HL-60 (cell line): ENCODE measurements around the gene AMY2B.
A peak's percentile ranks its signal among the peaks of the same experiment; 100 is the strongest.

Experiments
- DNase-seq, 2 experiments: peaks; one replicate each; pipeline ENCODE4 v3.0.0-alpha.2; 2010 to 2020; ENCODE audit warnings: low read depth in 1 of 2, low spot score in 1 of 2
- H3K27ac ChIP-seq: fragments of 250-450 bp; sonication (Bioruptor Pico); replicated peaks from 2 replicates; pipeline ENCODE4 v1.5.1; 2020; ENCODE audit warnings: mild to moderate bottlenecking, moderate library complexity
- H3K27me3 ChIP-seq: fragments of 250-450 bp; sonication (Bioruptor Pico); 2 replicates; pipeline ENCODE4 v1.5.1; 2021; ENCODE audit warnings: mild to moderate bottlenecking, moderate library complexity; ENCODE audit not compliant: insufficient read depth, poor library complexity, severe bottlenecking
- H3K4me3 ChIP-seq: replicated peaks from 2 replicates; pipeline ENCODE4 v1.5.1; 2011; ENCODE audit warnings: mild to moderate bottlenecking, control low read depth, low read length; ENCODE audit not compliant: insufficient read depth
- GABPA ChIP-seq: IDR thresholded peaks from 2 replicates; pipeline ENCODE4 v1.6.1; 2012; ENCODE audit warnings: low read depth
- POLR2AphosphoS5 ChIP-seq: IDR thresholded peaks from 2 replicates; pipeline ENCODE4 v1.6.1; 2012; ENCODE audit warnings: low read depth
- SPI1 ChIP-seq: IDR thresholded peaks from 2 replicates; pipeline ENCODE4 v1.6.1; 2012; ENCODE audit warnings: low read depth, mild to moderate bottlenecking, borderline replicate concordance
- TF ChIP-seq, protein P1 (sequence below): IDR thresholded peaks from 2 replicates; pipeline ENCODE4 v1.6.1; 2012; ENCODE audit warnings: low read depth; ENCODE audit not compliant: insufficient replicate concordance
- TF ChIP-seq, protein P2 (sequence below): IDR thresholded peaks from one replicate; pipeline ENCODE4 v1.5.1; 2011; ENCODE audit warnings: low read length, control low read depth, inconsistent platforms; ENCODE audit not compliant: insufficient read depth

AMY2B gene

DNA sequence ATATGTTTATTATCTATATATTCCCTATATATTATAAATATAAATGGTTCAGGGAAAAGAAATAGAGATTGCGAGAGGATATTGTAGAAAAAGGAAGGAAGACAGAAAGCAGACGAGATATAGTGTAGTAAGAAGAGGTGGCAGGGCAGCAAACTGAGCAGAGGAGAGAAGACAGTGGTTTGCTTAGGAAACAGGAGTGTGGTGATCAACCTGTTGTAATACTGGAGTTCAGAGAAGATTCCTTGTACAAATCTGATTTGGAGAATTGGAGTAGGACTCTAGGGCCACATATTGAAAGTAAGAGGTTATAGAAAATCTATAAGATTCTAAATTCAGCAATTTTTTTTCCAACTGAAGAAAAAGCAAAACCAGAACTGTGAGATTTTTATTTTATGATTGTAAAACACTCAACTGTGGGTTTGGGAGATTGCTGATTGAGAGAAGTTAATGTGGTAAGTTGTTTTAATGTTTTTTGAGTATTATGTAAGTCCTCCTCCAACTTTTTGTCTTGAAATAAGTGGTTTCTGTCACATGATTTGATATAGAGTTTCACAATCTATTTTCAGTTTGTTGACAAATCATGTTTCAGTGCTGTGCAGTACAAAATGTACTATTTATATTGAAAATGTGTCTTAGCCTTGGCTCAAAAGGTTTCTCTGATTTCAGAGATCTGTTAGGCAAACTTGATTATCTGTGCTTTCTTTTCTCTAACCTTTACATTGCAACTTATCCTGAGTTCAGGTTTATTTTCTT, 9.6 kb upstream of the AMY2B start:
- no peak overlapping the region for H3K4me3 ChIP-seq
- peak; percentile 64 to 74 for DNase-seq
- no peaks in the 10 kb centered on the region for H3K27me3 ChIP-seq
- TF ChIP-seq, protein P1, sequence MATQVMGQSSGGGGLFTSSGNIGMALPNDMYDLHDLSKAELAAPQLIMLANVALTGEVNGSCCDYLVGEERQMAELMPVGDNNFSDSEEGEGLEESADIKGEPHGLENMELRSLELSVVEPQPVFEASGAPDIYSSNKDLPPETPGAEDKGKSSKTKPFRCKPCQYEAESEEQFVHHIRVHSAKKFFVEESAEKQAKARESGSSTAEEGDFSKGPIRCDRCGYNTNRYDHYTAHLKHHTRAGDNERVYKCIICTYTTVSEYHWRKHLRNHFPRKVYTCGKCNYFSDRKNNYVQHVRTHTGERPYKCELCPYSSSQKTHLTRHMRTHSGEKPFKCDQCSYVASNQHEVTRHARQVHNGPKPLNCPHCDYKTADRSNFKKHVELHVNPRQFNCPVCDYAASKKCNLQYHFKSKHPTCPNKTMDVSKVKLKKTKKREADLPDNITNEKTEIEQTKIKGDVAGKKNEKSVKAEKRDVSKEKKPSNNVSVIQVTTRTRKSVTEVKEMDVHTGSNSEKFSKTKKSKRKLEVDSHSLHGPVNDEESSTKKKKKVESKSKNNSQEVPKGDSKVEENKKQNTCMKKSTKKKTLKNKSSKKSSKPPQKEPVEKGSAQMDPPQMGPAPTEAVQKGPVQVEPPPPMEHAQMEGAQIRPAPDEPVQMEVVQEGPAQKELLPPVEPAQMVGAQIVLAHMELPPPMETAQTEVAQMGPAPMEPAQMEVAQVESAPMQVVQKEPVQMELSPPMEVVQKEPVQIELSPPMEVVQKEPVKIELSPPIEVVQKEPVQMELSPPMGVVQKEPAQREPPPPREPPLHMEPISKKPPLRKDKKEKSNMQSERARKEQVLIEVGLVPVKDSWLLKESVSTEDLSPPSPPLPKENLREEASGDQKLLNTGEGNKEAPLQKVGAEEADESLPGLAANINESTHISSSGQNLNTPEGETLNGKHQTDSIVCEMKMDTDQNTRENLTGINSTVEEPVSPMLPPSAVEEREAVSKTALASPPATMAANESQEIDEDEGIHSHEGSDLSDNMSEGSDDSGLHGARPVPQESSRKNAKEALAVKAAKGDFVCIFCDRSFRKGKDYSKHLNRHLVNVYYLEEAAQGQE: no peak
- TF ChIP-seq GABPA (no peak), SPI1 (no peak), POLR2AphosphoS5 (no peak)
- TF ChIP-seq, protein P2, sequence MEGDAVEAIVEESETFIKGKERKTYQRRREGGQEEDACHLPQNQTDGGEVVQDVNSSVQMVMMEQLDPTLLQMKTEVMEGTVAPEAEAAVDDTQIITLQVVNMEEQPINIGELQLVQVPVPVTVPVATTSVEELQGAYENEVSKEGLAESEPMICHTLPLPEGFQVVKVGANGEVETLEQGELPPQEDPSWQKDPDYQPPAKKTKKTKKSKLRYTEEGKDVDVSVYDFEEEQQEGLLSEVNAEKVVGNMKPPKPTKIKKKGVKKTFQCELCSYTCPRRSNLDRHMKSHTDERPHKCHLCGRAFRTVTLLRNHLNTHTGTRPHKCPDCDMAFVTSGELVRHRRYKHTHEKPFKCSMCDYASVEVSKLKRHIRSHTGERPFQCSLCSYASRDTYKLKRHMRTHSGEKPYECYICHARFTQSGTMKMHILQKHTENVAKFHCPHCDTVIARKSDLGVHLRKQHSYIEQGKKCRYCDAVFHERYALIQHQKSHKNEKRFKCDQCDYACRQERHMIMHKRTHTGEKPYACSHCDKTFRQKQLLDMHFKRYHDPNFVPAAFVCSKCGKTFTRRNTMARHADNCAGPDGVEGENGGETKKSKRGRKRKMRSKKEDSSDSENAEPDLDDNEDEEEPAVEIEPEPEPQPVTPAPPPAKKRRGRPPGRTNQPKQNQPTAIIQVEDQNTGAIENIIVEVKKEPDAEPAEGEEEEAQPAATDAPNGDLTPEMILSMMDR: no peak
- H3K27ac ChIP-seq: peak overlapping the region; percentile 69

DNA sequence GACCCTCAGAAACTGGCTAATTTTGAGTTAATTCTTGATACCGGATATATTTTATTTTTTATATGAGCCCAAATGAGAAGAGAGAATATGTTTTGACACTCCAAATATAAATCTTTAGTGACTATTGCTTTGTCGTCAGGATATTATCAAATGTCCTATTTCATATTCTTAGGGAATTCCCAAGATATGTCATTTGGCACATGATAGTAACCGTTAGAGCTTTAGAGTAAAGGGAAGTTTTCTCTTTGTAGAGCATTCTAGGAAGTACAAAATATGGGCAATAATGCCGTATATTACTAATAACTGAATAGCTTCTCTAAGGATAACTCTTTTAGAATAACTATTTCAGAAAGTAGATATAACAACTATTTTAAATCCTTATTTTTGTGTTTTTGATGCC, 8.3 kb upstream of the AMY2B start:
- Histone ChIP-seq H3K4me3 (no peak overlapping the region), H3K27me3 (no peaks in the 10 kb centered on the region), H3K27ac (peak overlapping the region; percentile 69)
- TF ChIP-seq, protein P1: no peak
- no peak for TF ChIP-seq SPI1
- TF ChIP-seq GABPA: no peak
- TF ChIP-seq, protein P2: no peak
- TF ChIP-seq POLR2AphosphoS5: no peak
- DNase-seq: no peak

DNA sequence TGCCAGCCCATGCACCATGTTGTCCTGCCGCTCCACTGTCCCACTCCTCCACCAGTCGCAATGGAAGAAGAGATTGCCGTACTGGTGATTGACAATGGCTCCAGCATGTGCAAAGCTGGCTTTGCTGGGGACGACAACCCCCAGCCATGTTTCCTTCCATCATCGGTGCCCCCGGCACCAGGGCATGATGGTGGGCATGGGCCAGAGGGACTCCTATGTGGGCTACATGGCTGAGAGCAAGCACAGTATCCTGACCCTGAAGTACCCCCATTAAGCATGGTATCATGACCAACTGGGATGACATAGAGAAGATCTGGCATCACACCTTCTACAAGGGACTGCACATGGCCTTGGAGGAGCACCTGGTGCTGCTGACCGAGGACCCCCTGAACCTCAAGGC, 1.9 kb upstream of the AMY2B start:
- no peak overlapping the region for H3K27ac ChIP-seq
- H3K4me3 ChIP-seq: no peak overlapping the region
- DNase-seq: no peak
- no peaks in the 10 kb centered on the region for H3K27me3 ChIP-seq
- TF ChIP-seq GABPA: no peak
- TF ChIP-seq, protein P1: no peak
- TF ChIP-seq SPI1: no peak
- no peak for TF ChIP-seq POLR2AphosphoS5
- TF ChIP-seq, protein P2: no peak
